ENCODE data around the gene IGF2BP1.
A peak's percentile ranks its signal among the peaks of the same experiment; 100 is the strongest.

IGF2BP1 gene

DNA sequence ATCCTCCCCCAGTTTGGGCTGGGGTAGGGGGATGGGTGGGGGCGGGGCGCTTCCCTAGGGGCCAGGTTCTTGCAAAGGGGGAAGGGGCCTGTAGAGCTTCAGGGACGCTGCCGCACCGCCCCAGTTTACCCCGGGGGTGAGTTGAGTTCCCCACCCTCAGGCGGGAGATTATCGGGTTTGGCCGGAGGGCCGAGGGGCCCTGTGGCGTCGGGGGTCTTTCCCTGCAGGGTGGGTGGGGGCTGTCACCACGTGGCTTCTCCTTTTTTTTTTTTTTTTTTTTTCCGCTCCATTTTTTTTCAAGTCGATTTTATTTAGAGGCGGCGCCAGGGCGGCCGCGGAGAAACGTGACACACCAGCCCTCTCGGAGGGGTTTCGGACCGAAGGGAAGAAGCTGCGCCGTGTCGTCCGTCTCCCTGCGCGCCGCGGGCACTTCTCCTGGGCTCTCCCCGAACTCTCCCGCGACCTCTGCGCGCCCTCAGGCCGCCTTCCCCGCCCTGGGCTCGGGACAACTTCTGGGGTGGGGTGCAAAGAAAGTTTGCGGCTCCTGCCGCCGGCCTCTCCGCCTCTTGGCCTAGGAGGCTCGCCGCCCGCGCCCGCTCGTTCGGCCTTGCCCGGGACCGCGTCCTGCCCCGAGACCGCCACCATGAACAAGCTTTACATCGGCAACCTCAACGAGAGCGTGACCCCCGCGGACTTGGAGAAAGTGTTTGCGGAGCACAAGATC is at the start of gene IGF2BP1:
Gene IGF2BP1 (plus strand): TSS at position 283 of the 724 bp plus-strand sequence. CDS start 361 bp downstream, at position 644.
- no peak within 1 kb of the TSS for H3K27ac Mint-ChIP-seq
- no peaks in the 10 kb centered on the region for H3K36me3 Mint-ChIP-seq
- peaks cover 96% of the 10 kb centered on the region for H3K27me3 Mint-ChIP-seq
- no peak for ATAC-seq
- peaks cover 32% of the 10 kb centered on the region for H3K4me1 Mint-ChIP-seq
- H3K9me3 Mint-ChIP-seq: no peaks in the 10 kb centered on the region
- H3K4me3 Mint-ChIP-seq: peak within 1 kb of the TSS; percentile 75

- peaks cover 12% of the 10 kb centered on the region for H3K4me1 Mint-ChIP-seq
- peaks cover 12% of the 10 kb centered on the region for H3K27me3 Mint-ChIP-seq
- H3K36me3 Mint-ChIP-seq: no peaks in the 10 kb centered on the region
- H3K27ac Mint-ChIP-seq: no peak overlapping the region
- ATAC-seq: no peak
- peaks cover 2% of the 10 kb centered on the region for H3K9me3 Mint-ChIP-seq
- H3K4me3 Mint-ChIP-seq: no peak overlapping the region
Measured at GRCh38 chr17:48951572-48951971, 45.6 kb upstream of the IGF2BP1 start.

- H3K27ac Mint-ChIP-seq: peak overlapping the region; percentile 52
Measured at GRCh38 chr17:48952904-48953303, 44.3 kb upstream of the IGF2BP1 start.

DNA sequence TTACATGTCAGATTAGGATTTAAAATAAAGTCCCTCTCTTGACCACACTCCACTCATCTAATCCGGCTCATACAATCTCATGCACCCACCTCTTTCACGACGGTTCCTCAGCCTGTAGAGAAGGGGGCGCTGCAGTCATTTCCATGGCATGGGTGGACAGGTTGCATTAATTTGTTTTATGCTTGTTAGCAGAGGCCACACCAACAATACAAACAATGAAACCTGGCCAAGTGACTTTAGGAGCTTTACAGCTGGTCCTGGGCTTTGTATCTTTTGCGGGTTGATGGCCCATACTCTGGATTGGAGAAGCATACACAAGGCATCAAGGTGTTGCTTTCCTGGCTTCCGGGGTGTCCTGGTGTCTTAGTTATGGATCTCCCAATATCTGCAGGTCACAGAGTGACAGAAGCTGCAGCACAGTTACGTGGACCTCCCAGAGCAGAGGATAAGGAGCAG is 42.9 kb upstream of the IGF2BP1 start:
- ATAC-seq: no peak
- Mint-ChIP-seq H3K27me3 (peaks cover 29% of the 10 kb centered on the region), H3K36me3 (no peaks in the 10 kb centered on the region), H3K27ac (no peak overlapping the region), H3K9me3 (no peaks in the 10 kb centered on the region), H3K4me1 (peaks cover 12% of the 10 kb centered on the region), H3K4me3 (no peak overlapping the region)

More at GRCh38 chr17:48952904-48953303, 44.3 kb upstream of the IGF2BP1 start:
- peaks cover 12% of the 10 kb centered on the region for H3K4me1 Mint-ChIP-seq
- no peaks in the 10 kb centered on the region for H3K36me3 Mint-ChIP-seq
- H3K4me3 Mint-ChIP-seq: no peak overlapping the region
- H3K27me3 Mint-ChIP-seq: peaks cover 16% of the 10 kb centered on the region
- peak; percentile 77 for ATAC-seq
- peaks cover under 1% of the 10 kb centered on the region for H3K9me3 Mint-ChIP-seq

DNA sequence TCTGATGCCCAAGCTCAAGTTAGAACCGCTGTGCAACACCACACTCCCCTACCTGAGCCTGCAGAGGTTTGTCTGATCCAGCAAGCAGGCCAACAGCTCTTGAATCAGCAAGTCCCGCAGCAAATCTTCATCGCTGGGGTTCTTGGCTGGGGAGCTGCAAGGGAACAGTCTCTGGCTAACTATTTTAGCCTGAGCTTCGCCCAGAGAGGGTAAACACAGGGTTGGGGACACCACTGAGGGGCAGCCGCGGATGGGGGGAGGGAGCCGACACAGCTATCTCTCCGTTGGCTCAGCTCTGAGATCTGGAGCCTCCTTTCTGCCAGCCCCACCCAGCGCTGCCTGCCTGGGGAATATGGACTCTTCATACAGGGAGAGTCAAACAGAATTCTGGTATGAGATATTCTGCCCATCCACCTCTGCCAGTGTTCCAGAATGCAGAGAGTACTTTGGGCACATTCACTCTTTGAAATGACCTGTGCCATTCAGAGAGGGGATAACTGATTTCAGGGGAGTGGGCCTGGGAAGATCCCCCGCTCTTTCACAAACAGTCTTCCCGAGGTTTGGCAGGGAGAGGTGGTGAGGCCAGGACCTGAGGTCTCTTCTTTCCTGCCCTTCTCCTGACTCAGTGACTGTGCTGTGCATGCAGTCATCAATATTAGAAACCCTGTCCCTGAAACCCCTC is 36.2 kb upstream of the IGF2BP1 start:
- Mint-ChIP-seq H3K36me3 (no peaks in the 10 kb centered on the region), H3K9me3 (no peaks in the 10 kb centered on the region), H3K27me3 (peaks cover 56% of the 10 kb centered on the region), H3K4me3 (no peak overlapping the region), H3K27ac (no peak overlapping the region), H3K4me1 (no peaks in the 10 kb centered on the region)
- no peak for ATAC-seq

GRCh38 chr17:48961516-48962233 is 35.5 kb upstream of the IGF2BP1 start:
- H3K9me3 Mint-ChIP-seq: no peaks in the 10 kb centered on the region
- peaks cover 57% of the 10 kb centered on the region for H3K27me3 Mint-ChIP-seq
- H3K36me3 Mint-ChIP-seq: no peaks in the 10 kb centered on the region
- H3K4me1 Mint-ChIP-seq: no peaks in the 10 kb centered on the region
- H3K4me3 Mint-ChIP-seq: no peak overlapping the region
- no peak overlapping the region for H3K27ac Mint-ChIP-seq
- no peak for ATAC-seq

DNA sequence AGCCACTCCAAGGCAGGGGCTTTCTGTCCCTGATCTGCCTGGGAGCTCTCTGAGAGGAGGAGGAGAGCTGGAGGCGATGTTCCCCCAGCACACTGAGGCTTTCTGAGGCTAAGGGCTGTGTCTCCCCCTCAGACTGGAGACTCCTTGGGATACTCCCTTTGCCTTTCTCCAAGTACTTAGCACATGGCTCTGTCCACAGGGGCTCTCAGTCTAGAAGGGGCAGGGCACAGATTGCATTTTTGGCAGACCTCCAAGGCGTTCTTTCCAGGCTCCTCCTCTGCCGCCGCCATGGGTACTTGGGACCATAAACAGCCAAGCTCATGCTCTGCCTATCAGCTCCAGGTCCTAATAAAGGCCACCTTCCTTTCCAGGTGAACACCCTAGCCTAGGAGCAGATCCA is 27.0 kb upstream of the IGF2BP1 start:
- no peak for ATAC-seq
- Mint-ChIP-seq H3K27me3 (peaks cover 78% of the 10 kb centered on the region), H3K9me3 (no peaks in the 10 kb centered on the region), H3K4me3 (no peak overlapping the region), H3K27ac (no peak overlapping the region), H3K36me3 (no peaks in the 10 kb centered on the region), H3K4me1 (no peaks in the 10 kb centered on the region)

GRCh38 chr17:48970865-48971687 is 26.1 kb upstream of the IGF2BP1 start:
- no peaks in the 10 kb centered on the region for H3K9me3 Mint-ChIP-seq
- H3K27me3 Mint-ChIP-seq: peaks cover 76% of the 10 kb centered on the region
- no peak for ATAC-seq
- H3K36me3 Mint-ChIP-seq: no peaks in the 10 kb centered on the region
- no peak overlapping the region for H3K27ac Mint-ChIP-seq
- no peaks in the 10 kb centered on the region for H3K4me1 Mint-ChIP-seq
- H3K4me3 Mint-ChIP-seq: no peak overlapping the region

GRCh38 chr17:48972749-48973097 is 24.5 kb upstream of the IGF2BP1 start:
- no peaks in the 10 kb centered on the region for H3K9me3 Mint-ChIP-seq
- no peak for ATAC-seq
- no peak overlapping the region for H3K27ac Mint-ChIP-seq
- H3K4me1 Mint-ChIP-seq: no peaks in the 10 kb centered on the region
- H3K27me3 Mint-ChIP-seq: peaks cover 62% of the 10 kb centered on the region
- no peak overlapping the region for H3K4me3 Mint-ChIP-seq
- H3K36me3 Mint-ChIP-seq: no peaks in the 10 kb centered on the region

DNA sequence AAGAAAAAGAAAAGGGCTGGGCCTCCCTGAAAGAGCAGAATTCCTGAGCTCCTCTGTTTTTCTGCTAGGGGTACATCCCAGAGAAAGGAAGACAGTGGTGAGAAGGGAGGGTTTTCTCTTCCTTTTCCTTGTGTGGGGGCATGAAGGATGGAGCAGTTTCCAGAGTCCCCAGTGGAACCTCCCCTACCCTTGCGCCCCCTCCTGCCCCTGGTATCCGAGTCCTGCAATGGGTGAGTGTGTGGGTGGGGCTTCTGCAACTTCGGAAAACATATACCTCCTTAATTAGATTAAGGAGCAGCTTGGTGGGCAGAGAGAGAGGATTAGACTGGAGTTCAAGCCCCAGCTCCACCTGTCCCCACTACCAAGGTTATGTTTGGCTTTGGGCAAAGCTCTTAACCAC is 23.4 kb upstream of the IGF2BP1 start:
- ATAC-seq: no peak
- no peak overlapping the region for H3K4me3 Mint-ChIP-seq
- no peaks in the 10 kb centered on the region for H3K36me3 Mint-ChIP-seq
- no peak overlapping the region for H3K27ac Mint-ChIP-seq
- no peaks in the 10 kb centered on the region for H3K9me3 Mint-ChIP-seq
- H3K27me3 Mint-ChIP-seq: peaks cover 53% of the 10 kb centered on the region
- H3K4me1 Mint-ChIP-seq: no peaks in the 10 kb centered on the region

GRCh38 chr17:48981927-48982539 is 15.2 kb upstream of the IGF2BP1 start:
- Mint-ChIP-seq H3K4me3 (no peak overlapping the region), H3K4me1 (no peaks in the 10 kb centered on the region), H3K27me3 (peaks cover 11% of the 10 kb centered on the region), H3K9me3 (peaks cover 4% of the 10 kb centered on the region), H3K36me3 (no peaks in the 10 kb centered on the region), H3K27ac (no peak overlapping the region)
- ATAC-seq: no peak

DNA sequence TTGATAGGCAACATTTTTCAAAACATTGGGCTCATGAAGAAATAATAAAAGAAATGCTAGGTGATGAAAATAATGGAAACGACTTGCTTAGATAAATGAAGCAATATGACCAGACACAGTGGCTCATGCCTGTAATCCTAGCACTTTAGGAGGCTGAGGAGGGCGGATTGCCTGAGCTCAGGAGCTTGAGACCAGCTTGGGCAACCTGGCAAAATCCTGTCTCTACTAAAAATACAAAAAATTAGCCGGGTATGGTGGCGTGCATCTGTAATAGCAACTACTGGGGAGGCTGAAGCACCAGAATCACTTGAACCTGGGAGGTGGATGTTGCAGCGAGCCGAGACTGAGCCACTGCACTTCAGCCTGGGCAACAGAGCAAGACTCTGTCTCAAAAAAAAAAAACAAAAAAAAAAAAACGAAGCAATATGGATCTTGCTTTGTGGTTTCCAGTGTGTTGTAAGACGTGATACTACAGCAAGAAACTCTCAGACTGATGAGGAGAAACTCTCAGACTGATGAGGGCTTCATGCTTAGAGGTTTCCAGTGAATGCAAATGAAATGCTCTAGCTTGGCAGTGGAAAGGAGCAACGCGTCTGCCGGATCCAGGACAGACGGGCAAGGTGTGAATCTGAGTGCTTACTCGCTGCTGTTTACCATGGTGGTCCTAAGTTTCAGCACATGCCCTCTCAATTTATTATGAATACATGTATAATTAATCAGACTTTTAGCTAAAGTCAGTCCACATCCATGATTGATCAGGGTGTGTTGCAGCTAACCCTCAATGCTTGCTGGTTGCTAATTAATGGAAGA is 11.5 kb upstream of the IGF2BP1 start:
- Mint-ChIP-seq H3K27ac (no peak overlapping the region), H3K36me3 (no peaks in the 10 kb centered on the region), H3K27me3 (peaks cover 33% of the 10 kb centered on the region), H3K4me1 (no peaks in the 10 kb centered on the region), H3K4me3 (no peak overlapping the region), H3K9me3 (peaks cover 4% of the 10 kb centered on the region)
- ATAC-seq: no peak

DNA sequence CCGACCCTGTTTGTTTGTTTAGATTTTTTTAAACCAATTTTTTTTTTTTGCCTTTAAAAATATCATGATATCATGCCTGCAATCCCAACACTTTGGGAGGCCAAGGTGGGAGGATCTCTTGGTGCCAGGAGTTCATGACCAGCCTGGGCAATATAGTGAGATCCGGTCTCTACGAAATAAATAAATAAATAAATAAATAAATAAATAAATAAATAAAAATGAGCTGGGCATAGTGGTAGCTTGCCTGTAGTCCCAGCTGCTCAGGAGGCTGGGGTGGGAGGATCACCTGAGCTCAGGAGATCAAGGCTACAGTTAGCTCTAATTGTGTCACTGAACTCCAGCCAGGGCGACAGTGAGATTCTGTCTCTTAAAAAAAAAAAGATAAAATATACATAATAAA is 8.1 kb upstream of the IGF2BP1 start:
- H3K4me3 Mint-ChIP-seq: no peak overlapping the region
- no peak overlapping the region for H3K27ac Mint-ChIP-seq
- no peak for ATAC-seq
- H3K4me1 Mint-ChIP-seq: no peaks in the 10 kb centered on the region
- peaks cover 62% of the 10 kb centered on the region for H3K27me3 Mint-ChIP-seq
- no peaks in the 10 kb centered on the region for H3K36me3 Mint-ChIP-seq
- no peaks in the 10 kb centered on the region for H3K9me3 Mint-ChIP-seq

- H3K27ac Mint-ChIP-seq: no peak overlapping the region
- peaks cover 69% of the 10 kb centered on the region for H3K27me3 Mint-ChIP-seq
- no peaks in the 10 kb centered on the region for H3K9me3 Mint-ChIP-seq
- ATAC-seq: no peak
- H3K4me1 Mint-ChIP-seq: peaks cover 5% of the 10 kb centered on the region
- H3K4me3 Mint-ChIP-seq: no peak overlapping the region
- H3K36me3 Mint-ChIP-seq: no peaks in the 10 kb centered on the region
Measured at GRCh38 chr17:48990882-48991357, 6.3 kb upstream of the IGF2BP1 start.

All from stimulated activated memory B cell treated with anti-CD40 and anti-IgM and Interleukin-4, amounts not matched to agents 10 μg/mL and 1 μg/mL and 100 μg/mL, for 72 hours (primary cell).